CD4-positive, alpha-beta T cell treated with Interleukin-4 for 1 hour (primary cell): ENCODE data around the gene GALNT5.
A peak's percentile ranks its signal among the peaks of the same experiment; 100 is the strongest.
"Not testable (repeated sequence)": the region's sequence is repeated elsewhere in the genome, so short reads cannot be mapped to it uniquely, and the experiment has no call there.

ENCODE experiments used
- DNase-seq, 2 donors: peaks; one replicate each; pipeline ENCODE4 v3.0.0-alpha.2; 2020 to 2022

GALNT5 gene

DNA sequence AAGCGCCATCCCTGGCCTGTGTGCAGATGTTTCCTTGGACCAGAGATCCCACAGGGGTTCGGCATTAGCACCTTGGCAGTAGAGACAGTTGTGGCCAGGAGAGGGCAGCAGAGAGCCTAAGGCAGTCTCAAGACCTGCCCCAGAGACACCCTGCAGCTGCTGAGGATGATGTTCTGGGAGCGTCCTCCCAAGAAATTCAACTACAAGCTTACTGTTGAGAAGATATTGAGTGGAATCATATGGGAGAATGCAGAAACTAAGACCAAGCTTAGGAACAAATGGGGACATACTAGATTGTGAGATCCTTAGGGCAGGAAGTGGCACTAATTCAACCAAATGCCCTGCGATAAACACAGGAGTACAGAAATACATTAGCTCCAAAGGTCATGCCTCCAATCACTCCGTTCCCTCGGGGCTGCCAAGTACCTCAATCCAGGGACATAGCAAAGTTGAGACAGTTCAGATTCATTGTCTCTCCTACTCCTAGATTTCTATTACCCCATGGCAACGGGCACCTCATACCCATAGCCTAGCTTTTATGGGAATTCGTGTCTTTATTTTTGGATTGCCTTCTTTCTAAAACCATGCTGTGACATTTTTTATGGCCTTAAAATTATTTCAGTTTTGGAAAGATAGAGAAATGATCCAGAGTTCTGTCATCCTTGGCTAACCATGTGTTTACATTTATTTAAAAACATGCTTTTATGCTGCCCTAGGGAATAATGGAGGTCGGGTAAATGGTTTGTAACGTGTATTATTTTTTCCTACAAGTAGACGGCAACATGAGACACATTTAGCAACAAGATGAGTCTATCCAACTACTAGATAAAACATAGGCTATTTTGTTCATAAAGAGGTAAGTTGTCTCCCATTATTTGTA is 70.4 kb downstream of the GALNT5 start:
- peak; percentile 81 to 88 for DNase-seq

GRCh38 chr2:157329524-157329923 is 72.0 kb downstream of the GALNT5 start:
- DNase-seq: no peak

GRCh38 chr2:157333304-157334047 is 76.0 kb downstream of the GALNT5 start:
- no peak for DNase-seq

- DNase-seq: no peak
These were observed 76.8 kb downstream of the GALNT5 start for GRCh38 chr2:157334335-157334734.

DNA sequence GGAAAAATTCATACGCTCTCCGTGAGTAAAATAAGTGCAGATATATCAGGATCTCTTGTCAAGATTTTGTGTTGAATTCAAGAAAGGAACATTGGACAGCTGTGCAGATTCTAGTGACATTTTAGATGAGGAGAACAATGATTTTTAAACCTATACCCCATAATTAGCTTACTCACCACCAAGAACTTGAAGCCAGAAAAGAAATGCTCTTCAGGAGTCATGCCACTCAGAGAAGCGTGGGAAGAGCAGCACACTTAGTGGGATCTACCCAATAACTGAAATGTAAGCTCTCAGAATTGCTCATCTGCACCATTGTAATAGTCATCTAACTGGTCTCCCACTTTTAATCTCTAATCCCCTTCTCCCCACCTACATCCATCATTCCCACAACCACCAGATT is 77.3 kb downstream of the GALNT5 start:
- DNase-seq: no peak

DNA sequence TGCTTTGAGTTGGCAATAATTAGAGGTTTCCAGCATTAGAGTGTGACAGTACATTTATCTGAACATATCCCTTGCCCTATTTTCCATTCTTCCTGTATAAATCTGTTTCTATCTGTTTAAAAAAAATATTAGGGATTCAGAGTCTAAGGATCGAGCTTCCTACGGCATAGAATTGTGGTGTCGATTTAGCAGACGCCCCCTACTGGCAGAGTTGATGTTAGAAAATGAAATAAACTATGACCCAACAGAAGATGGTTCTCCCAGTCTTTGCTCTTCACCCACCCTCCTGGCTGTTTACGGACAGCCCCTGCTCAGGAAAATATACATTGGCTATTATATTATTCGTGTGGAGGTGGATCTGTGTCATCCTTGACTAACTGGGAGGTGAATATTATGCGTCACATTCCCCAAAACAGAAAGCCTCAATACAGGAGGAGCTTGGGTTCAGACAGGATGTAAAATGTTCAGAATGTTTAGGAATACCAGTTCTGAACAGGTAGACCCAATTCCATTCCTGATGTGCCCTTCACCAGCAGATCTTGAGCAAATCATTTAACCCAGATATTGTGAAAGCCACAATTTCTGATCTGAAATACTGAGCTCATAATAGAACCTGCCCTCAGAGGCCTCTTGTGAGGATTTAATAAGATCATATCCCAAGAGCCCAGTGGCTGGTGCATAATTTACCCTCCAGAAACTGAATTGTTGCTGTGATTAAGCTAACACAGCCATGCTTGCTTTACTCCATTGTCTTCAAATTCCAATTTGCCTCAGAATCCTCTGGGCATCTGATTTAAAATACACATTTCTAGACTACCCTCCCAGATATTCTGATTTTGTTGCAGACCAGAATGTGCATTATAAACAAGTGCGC is 78.9 kb downstream of the GALNT5 start:
- DNase-seq: peak; percentile 21 to 67

GRCh38 chr2:157337978-157338377 is 80.5 kb downstream of the GALNT5 start:
- DNase-seq: no peak

DNA sequence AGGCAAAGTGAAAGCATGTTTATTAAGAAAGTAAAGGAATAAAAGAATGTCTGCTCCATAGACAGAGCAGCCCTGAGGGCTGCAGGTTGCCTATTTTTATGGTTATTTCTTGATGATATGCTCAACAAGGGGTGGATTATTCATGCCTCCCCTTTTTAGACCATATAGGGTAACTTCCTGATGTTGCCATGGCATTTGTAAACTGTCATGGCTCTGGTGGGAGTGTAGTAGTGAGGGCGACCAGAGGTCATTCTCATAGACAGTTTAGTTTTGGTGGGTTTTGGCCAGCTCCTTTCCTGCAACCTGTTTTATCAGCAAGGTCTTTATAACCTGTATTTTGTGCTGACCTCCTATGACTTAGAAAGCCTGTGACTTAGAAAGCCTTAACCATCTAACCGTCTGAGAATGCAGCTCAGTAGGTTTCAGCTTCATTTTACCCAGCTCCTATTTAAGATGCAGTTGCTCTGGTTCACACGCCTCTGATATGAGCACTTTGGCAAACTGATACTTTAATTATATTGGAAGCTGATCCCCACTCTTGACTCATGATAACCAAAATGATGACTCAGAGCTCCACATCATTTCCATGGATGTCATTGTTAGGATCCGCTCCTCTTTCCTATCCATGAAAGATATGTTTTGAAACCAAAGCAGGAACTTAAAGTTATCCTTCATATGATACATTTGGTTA is 82.6 kb downstream of the GALNT5 start:
- DNase-seq: no peak

DNA sequence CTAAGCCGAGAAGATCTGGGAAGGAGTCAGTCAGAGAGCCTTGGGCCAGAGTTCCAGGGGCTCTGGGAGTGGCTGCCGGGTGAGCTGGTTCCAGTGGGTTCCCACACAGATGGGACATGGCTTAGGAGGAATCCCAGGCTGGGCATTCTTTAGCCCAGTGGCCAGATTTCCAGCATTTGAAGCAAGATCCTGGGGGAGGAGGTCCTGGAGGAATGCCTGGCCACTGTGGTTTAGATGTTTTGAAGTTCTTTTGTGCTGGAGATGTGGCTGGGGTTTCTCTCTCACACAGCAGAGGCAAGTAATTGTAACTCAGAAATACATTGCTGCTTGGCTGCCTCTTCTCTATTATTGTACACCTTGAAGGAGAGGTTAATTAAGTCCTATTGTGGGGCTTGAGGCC is 83.9 kb downstream of the GALNT5 start:
- not testable (repeated sequence) for DNase-seq

DNA sequence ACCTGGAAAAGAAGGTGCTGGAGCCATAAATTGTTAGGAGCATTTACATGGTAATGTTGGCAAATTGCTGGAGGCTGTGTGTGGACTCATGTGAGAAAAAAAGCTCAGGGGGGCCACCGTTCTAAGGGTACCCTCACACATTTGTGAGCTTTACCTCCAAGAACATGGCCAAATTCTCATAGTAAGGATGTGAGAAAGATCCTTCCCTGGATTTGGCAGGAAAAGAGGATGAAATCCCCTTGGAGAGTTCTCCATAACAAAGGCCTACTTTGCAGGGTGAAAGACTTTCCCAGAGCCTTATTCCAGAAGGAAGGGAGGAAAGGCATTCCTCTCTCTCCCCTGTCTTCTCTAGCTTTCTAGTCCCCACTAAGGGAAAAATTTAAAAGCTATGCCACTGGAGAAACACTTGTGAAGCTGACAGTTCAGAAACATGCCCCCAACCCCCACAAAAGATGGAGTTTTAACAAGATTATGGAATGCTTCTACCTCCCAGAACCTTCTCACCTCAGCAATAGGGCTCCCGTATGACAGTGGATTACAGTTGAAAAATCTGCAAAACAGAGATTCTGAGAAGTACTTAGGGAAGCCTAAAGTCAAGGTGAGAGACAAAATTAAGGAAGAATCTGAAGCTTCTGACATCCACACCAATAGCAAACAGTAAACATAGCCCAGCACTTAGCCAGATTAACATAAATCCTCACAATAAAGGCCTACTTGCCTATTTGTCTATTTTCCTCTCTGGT is 88.3 kb downstream of the GALNT5 start:
- DNase-seq: no peak

DNA sequence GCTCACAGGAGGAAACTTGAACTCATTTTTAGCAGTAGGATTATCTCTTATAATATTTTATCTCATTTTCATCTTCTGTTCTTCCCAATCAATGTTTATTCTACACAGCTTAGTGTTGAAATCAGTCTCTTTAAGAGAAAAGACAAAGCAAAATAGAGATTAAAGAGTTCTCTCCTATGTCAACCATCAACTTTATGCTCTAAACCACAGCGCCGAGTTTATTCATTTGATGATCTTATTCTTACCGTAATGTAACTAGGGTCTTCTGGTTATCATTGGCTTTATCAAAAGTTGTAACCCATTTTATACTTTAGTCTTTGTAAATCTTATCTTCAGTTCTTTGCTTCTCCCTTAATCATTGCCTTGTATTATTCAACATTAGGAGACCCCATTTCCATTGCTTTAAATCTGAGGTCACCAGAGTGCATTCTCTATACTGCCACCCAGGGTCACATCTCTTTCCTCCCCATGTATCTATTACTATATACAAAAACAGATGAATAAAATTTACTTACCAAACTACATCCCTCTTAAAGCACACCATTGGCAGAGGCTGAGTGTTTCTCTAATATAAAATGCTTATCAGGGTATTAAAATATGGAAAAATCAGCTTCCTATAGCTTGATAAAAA is 90.9 kb downstream of the GALNT5 start:
- DNase-seq: no peak

DNA sequence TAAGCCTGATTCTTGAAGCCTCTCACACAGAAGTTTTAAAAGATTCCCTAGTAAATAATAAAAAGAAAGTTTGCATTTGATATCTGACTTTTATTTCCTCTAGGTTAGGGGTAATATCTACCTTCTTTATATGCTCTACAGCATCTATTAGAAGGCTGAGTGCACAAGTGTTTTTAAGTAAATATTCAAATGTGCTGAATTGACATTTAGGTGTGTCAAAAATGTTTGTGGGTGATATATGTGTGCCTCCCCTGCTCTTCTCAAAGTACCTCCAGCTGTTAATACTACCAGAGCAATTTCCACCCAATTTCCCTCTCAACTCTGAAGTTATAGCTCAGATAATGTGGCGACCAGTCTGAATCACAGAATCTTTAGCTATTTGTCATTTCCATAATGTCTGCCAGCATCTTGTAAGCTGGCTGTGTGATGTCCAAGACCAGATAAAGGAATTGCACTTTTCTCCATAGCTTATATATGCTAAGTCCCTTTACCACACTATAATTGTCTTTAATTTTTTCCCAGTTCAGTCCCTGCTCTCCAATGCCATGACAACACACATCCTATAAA is 92.5 kb downstream of the GALNT5 start:
- DNase-seq: no peak

GRCh38 chr2:157355618-157356017 is 98.1 kb downstream of the GALNT5 start:
- no peak for DNase-seq

DNA sequence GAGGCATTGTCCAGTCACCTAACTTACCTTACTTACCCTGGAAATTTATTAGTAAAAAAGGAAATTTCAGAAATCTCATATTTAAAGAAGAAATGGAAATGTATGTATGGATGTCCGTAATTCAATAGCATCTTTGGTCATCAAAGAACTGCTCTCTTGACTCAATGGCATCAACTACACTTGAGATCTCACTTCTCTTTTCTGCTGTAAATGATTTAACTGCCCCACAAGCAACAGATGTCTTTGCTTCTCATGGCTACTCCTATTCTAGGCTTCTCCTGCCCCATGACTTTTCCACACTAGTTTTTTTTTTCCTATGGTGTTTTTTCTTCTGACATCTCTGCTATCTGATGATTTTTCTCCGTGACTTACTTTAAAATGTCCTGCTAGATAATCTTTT is 102.1 kb downstream of the GALNT5 start:
- no peak for DNase-seq

DNA sequence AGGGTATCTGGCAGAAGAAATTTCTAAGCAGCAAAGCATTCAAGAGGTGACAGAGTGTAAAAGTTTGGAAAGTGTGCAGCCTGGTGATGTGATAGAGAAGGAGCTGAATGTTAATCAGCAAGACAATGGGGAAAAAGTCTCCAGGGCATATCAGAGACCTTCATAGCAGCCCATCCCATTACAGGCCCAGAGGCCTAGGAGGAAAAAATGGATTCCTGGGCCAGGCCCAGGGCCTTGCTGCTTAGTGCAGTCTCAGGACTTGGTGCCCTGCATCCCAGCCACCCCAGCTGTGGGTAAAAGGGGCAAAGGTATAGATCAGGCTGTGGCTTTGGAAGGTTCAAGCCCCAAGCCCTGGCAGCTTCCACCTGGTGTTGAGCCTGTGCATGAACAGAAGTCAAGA is 104.0 kb downstream of the GALNT5 start:
- DNase-seq: no peak

DNA sequence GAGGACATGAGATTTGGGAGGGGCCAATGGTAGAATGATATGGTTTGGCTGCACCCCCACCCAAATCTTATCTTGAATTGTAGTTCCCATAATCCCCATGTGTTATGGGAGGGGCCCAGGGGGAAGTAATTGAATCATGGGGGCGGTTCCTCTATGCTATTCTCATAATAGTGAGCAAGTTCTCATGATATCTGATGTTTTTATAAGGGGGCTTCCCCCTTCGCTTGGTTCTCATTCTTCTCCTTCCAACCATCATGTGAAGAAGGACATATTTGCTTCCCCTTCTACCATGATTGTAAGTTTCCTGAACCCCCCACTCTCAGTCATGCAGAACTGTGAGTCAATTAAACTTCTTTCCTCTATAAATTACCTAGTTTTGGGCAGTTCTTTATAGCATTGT is 105.1 kb downstream of the GALNT5 start:
- DNase-seq: no peak

DNA sequence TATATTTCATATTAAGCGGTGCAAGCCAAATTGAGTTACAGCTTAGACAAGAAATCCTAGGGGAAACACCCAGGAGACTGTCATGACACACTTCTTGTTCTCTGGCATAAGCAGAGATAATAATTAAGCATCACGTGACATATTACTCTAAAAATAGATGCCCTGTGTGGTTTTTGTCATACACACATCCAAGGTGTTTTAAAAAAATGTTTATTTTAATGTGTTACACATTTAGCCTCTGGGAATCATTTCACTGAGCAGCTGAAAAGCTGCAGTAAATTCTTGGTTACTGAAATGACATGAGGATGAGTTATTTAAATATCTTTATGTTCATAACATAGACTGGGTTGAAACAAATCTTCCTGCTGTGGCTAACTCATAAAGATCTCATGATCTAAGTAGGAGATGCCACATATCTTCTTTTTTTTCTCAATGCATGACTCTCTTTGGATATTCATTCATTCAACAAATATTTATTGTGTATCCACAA is 106.2 kb downstream of the GALNT5 start:
- peak in 1 of 2 donors; percentile 32 for DNase-seq
